ENCODE measurements around the gene NQO1.
"Not testable (repeated sequence)": the region's sequence is repeated elsewhere in the genome, so short reads cannot be mapped to it uniquely, and the experiment has no call there.

The NQO1 gene

GRCh38 chr16:69726313-69727060, at the start of gene NQO1:
TSS of gene NQO1 (minus strand) at chr16:69726560. CDS start at chr16:69726439, 121 bp downstream.
- peak; percentile 97 for DNase-seq

GRCh38 chr16:69775563-69775962, 49.2 kb upstream of the NQO1 start:
- no peak for DNase-seq

- no peak for DNase-seq
Observed at GRCh38 chr16:69773260-69773947, 47.0 kb upstream of the NQO1 start.

GRCh38 chr16:69771651-69771967, 45.2 kb upstream of the NQO1 start:
- DNase-seq = no peak

- DNase-seq = no peak
Observed at GRCh38 chr16:69769404-69769803, 43.0 kb upstream of the NQO1 start.

- no peak for DNase-seq
Observed at GRCh38 chr16:69768666-69769065, 42.3 kb upstream of the NQO1 start.

GRCh38 chr16:69767459-69768229, 41.3 kb upstream of the NQO1 start:
- peak; percentile 22 for DNase-seq

GRCh38 chr16:69763599-69763942, 37.2 kb upstream of the NQO1 start:
- no peak for DNase-seq

GRCh38 chr16:69762814-69763598, 36.6 kb upstream of the NQO1 start:
- DNase-seq = no peak

- peak; percentile 80 for DNase-seq
Observed at GRCh38 chr16:69761983-69762813, 35.8 kb upstream of the NQO1 start, which contains the start of gene WWP2. TSS of gene WWP2 (plus strand) at chr16:69762332. CDS start at chr16:69787011, 24,679 bp downstream.

- DNase-seq = not testable (repeated sequence)
Observed at GRCh38 chr16:69757375-69757774, 31.0 kb upstream of the NQO1 start.

GRCh38 chr16:69756705-69757104, 30.3 kb upstream of the NQO1 start:
- DNase-seq = no peak

- DNase-seq = peak; percentile 99
Observed at GRCh38 chr16:69754469-69755310, 28.3 kb upstream of the NQO1 start, which contains the start of gene NOB1. TSS of gene NOB1 (minus strand) at chr16:69754926. CDS start at chr16:69754910, 16 bp downstream.

- no peak for DNase-seq
Observed at GRCh38 chr16:69754143-69754468, 27.7 kb upstream of the NQO1 start.

- no peak for DNase-seq
Observed at GRCh38 chr16:69748694-69749345, 22.5 kb upstream of the NQO1 start.

GRCh38 chr16:69747115-69747514, 20.8 kb upstream of the NQO1 start:
- no peak for DNase-seq

- no peak for DNase-seq
Observed at GRCh38 chr16:69745959-69746358, 19.6 kb upstream of the NQO1 start.

GRCh38 chr16:69745232-69745612, 18.9 kb upstream of the NQO1 start:
- DNase-seq = no peak

- no peak for DNase-seq
Observed at GRCh38 chr16:69744363-69745231, 18.2 kb upstream of the NQO1 start.
